Stomach (tissue), 4 donors: ENCODE results near the gene PEAK1.

Experiments
- POLR2A ChIP-seq, 4 donors: fragments of 450-650 bp; IDR thresholded peaks; one replicate each; pipeline ENCODE4 v1.6.1; 2016; ENCODE audit warnings: antibody characterized with exemption in 4 of 4, control low read depth in 2 of 4, mild to moderate bottlenecking in 1 of 4, moderate library complexity in 1 of 4
- POLR2AphosphoS5 ChIP-seq, 3 donors: sonication (generic); formaldehyde crosslinking; IDR thresholded peaks; one replicate each; pipeline ENCODE4 v1.6.1; 2016; ENCODE audit warnings: antibody characterized with exemption in 3 of 3
- TF ChIP-seq, protein P1 (sequence below), 7 experiments: fragments of 450-650 bp in 4 of 7; fragments of 200-600 bp in 3 of 7; sonication (generic) in 3 of 7; IDR thresholded peaks; one replicate each; pipeline ENCODE4 v1.5.1; 2016 to 2019; ENCODE audit warnings: antibody characterized with exemption in 7 of 7, control low read depth in 2 of 7, mild to moderate bottlenecking in 1 of 7

DNA sequence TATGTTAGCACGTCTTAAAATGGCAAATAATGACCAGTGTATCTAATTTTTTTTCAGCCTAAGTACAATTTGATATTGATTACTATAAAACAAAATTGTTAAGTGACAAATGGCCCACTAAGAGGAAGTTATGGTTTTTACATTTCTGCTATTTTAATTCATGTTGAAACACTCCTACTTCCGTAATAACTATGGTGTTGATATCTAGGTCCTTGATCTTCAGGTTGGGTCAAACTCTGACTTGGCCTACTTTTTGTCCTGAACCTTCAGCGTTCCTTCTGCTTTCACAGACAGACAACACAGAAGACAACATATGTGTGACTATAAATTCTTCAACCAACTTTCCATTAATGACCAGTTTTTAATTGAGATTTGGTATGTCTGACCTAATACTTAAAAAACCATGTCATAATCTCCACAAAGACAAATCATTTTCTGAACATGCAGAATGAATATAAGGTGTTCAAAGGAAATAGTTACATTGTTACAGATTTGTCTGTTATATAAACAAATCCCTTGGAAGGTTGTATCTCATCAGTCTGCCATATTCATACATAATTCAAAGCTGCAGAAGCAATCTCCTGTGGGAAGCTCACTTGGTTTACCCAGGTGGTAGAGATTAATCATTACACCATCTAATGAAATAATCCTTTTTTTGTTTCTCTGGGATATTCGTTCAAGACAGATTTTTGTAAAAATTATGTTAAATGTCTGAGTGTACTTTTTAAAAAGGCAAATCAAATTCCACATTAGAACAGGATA lies 256.9 kb downstream of the PEAK1 start:
- TF ChIP-seq, protein P1, sequence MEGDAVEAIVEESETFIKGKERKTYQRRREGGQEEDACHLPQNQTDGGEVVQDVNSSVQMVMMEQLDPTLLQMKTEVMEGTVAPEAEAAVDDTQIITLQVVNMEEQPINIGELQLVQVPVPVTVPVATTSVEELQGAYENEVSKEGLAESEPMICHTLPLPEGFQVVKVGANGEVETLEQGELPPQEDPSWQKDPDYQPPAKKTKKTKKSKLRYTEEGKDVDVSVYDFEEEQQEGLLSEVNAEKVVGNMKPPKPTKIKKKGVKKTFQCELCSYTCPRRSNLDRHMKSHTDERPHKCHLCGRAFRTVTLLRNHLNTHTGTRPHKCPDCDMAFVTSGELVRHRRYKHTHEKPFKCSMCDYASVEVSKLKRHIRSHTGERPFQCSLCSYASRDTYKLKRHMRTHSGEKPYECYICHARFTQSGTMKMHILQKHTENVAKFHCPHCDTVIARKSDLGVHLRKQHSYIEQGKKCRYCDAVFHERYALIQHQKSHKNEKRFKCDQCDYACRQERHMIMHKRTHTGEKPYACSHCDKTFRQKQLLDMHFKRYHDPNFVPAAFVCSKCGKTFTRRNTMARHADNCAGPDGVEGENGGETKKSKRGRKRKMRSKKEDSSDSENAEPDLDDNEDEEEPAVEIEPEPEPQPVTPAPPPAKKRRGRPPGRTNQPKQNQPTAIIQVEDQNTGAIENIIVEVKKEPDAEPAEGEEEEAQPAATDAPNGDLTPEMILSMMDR (IDR thresholded peaks at IDR 0.05), result no peak
- no peak for TF ChIP-seq POLR2A (IDR thresholded peaks at IDR 0.05)
- TF ChIP-seq POLR2AphosphoS5 (IDR thresholded peaks at IDR 0.05), result no peak
